ENCODE results near the gene SCN11A. TPM values are rescaled to one million over a fixed set of nuclear protein-coding genes. Genes with fewer than 3 reads are reported as not detected.

Gene SCN11A
- total and polyA plus RNA-seq, 4 donors = 0.81 to 44.3 (median 0.95) TPM

DNA sequence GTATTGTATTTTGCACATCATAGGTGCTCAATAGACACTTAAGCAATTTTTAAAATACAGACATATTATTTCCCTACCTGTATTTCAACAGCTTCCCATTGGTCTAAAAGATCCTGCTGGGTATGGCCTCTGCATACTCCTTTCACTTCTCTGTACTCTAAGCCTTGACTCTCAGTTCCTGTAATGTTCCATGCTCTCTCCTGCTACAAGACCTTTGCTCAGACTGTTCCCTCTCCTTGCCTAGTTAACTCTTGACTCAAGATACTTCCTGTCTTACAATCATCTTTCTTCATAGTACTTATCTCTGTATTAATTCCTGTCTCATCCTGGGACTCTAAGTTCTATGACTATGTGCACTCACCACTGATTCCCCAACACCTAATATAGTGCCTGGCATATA is 1.7 kb downstream of the SCN11A start:
- H3K27ac ChIP-seq (ENCODE audit: low read depth, low read length) = no peak overlapping the region
- H3K36me3 ChIP-seq (ENCODE audit: control insufficient read depth, insufficient read depth, low read length) = no peaks in the 10 kb centered on the region
- no peaks in the 10 kb centered on the region for H3K9me3 ChIP-seq (ENCODE audit: control insufficient read depth, insufficient read depth, low read length)
- no peak for DNase-seq (ENCODE audit: low read depth in 4 of 6, low spot score in 6 of 6)
- H3K27me3 ChIP-seq (ENCODE audit: control insufficient read depth, insufficient read depth, low read length) = no peaks in the 10 kb centered on the region
- H3K4me1 ChIP-seq (ENCODE audit: control insufficient read depth, insufficient read depth, low read length) = peaks cover 6% of the 10 kb centered on the region
- no peak overlapping the region for H3K4me3 ChIP-seq (ENCODE audit: low read depth, low read length)

DNA sequence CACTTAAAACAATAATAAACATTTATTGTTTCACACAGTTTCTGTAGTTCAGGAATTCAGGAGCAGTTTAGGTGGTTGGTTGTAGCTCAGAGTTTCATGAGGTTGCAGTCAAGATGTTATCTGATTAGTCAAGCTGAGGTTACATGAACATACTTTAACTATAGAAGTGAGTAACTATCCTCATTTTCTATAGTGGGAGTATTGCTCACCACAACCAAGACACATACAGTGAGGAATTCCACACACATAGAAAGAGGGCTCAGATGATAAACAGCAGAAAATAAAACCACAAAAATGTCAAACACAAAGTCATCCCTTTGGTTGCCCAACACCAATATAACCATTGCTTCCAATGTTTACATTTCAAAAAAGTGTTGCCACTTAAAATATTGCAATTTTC is 13.6 kb downstream of the SCN11A start:
- Histone ChIP-seq H3K4me1 (ENCODE audit: control insufficient read depth, insufficient read depth, low read length) (no peaks in the 10 kb centered on the region), H3K9me3 (ENCODE audit: control insufficient read depth, insufficient read depth, low read length) (peaks cover 2% of the 10 kb centered on the region), H3K36me3 (ENCODE audit: control insufficient read depth, insufficient read depth, low read length) (no peaks in the 10 kb centered on the region), H3K4me3 (ENCODE audit: low read depth, low read length) (no peak overlapping the region), H3K27ac (ENCODE audit: low read depth, low read length) (no peak overlapping the region), H3K27me3 (ENCODE audit: control insufficient read depth, insufficient read depth, low read length) (no peaks in the 10 kb centered on the region)
- no peak for DNase-seq (ENCODE audit: low read depth in 4 of 6, low spot score in 6 of 6)

DNA sequence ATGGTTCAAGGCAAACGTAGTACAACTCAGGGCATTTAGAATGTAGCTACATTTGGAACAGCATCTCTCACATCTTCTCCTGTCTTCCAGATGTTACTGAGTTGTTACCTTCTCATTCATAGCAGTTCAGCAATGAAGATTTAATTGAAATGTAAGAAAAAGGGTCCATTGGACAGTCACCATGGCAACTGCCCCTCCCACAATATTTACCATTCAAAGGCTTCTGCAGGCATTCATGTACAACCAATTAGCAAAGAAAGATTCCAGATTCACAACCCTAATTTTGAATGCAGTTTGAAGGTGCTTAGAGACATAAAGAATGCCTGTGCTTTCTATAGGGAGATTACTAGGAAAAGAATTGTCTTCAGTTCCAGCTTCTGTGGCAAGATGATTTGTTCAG is 22.2 kb downstream of the SCN11A start:
- no peaks in the 10 kb centered on the region for H3K9me3 ChIP-seq (ENCODE audit: control insufficient read depth, insufficient read depth, low read length)
- H3K4me3 ChIP-seq (ENCODE audit: low read depth, low read length) = no peak overlapping the region
- no CpG with 5 or more reads among the region's 1 CpG for WGBS (ENCODE audit: insufficient coverage)
- DNase-seq (ENCODE audit: low read depth in 4 of 6, low spot score in 6 of 6) = peak in 2 of 6 donors; percentile 35 to 65
- no peak overlapping the region for H3K27ac ChIP-seq (ENCODE audit: low read depth, low read length)
- no peaks in the 10 kb centered on the region for H3K36me3 ChIP-seq (ENCODE audit: control insufficient read depth, insufficient read depth, low read length)
- H3K27me3 ChIP-seq (ENCODE audit: control insufficient read depth, insufficient read depth, low read length) = no peaks in the 10 kb centered on the region
- H3K4me1 ChIP-seq (ENCODE audit: control insufficient read depth, insufficient read depth, low read length) = no peaks in the 10 kb centered on the region

DNA sequence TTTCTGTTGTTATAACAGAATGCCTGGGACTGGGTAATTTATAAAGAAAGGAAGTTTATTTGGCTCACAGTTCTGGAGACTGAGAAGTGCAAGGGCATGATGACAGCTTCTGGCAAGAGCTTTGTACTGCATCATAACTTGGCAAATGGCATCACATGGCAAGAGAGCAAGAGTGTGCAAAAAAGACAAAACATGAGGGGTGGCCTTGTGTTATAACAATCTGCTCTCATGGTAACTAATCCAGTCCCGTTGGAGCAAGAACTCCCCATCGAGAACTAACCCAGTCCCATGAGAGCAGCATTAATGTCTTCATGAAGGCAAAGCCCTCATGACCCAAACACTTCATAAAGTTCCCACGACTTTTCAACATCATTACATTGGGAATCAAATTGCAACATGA is 23.2 kb downstream of the SCN11A start:
- no CpG with 5 or more reads among the region's 3 CpGs for WGBS (ENCODE audit: insufficient coverage)
- Histone ChIP-seq H3K4me1 (ENCODE audit: control insufficient read depth, insufficient read depth, low read length) (no peaks in the 10 kb centered on the region), H3K4me3 (ENCODE audit: low read depth, low read length) (no peak overlapping the region), H3K36me3 (ENCODE audit: control insufficient read depth, insufficient read depth, low read length) (no peaks in the 10 kb centered on the region), H3K9me3 (ENCODE audit: control insufficient read depth, insufficient read depth, low read length) (no peaks in the 10 kb centered on the region), H3K27ac (ENCODE audit: low read depth, low read length) (no peak overlapping the region), H3K27me3 (ENCODE audit: control insufficient read depth, insufficient read depth, low read length) (no peaks in the 10 kb centered on the region)
- DNase-seq (ENCODE audit: low read depth in 4 of 6, low spot score in 6 of 6) = peak in 1 of 6 donors; percentile 88

DNA sequence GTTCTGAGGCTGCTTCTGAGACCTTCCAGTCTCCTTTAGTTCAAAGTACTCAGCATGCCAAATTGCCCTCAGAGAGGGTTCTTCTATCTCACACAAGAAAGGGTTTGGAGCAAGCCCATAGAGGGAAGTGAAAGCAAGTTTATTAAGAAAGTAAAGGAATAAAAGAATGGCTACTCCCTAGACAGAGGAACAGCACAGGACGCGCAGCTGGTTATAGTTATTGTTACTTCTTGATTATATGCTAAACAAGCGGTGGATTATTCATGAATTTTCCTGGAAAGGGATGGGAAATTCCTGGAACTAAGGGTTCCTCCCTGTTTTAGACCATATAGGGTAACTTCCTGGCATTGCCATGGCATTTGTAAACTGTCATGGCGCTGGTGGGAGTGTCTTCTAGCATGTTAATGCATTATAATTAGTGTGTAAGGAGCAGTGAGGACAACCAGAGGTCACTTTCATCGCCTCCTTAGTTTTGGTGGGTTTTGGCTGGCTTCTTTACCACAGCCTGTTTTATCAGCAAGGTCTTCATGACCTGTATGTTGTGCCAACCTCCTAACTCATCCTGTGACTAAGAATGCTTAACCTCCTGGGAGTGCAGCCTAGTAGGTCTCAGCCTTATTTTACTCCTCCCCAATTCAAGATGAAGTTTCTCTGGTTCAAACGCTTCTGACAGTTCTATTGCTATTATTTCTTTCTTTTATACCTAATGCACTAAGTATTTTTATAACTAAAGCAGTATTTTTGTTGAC is 26.3 kb downstream of the SCN11A start:
- WGBS (ENCODE audit: insufficient coverage) = 97% methylated on average over 3 of the region's 6 CpGs

DNA sequence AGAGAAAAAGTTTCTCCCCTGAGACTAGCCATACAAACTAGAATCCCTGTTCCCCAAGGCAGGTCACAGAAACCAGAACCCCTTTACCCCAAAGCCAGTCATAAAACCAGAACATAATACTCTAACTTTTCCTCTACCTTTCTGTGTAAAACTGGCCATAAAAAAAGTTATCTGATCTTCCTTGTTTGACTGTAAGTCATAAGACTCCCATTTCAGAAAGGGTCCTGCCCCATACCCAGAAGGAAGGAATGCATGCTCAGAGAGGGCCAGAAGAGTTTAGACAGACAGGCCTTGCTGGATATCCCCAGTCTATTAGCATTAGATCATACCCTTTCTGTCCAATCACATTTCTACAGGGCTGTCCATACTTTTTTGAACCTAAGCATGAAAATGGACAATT is 27.2 kb downstream of the SCN11A start:
- H3K36me3 ChIP-seq (ENCODE audit: control insufficient read depth, insufficient read depth, low read length) = no peaks in the 10 kb centered on the region
- H3K9me3 ChIP-seq (ENCODE audit: control insufficient read depth, insufficient read depth, low read length) = no peaks in the 10 kb centered on the region
- DNase-seq (ENCODE audit: low read depth in 4 of 6, low spot score in 6 of 6) = no peak
- no peaks in the 10 kb centered on the region for H3K4me1 ChIP-seq (ENCODE audit: control insufficient read depth, insufficient read depth, low read length)
- no peaks in the 10 kb centered on the region for H3K27me3 ChIP-seq (ENCODE audit: control insufficient read depth, insufficient read depth, low read length)
- no peak overlapping the region for H3K27ac ChIP-seq (ENCODE audit: low read depth, low read length)
- no peak overlapping the region for H3K4me3 ChIP-seq (ENCODE audit: low read depth, low read length)

More for the DNA sequence above, 26.3 kb downstream of the SCN11A start:
- no peaks in the 10 kb centered on the region for H3K27me3 ChIP-seq (ENCODE audit: control insufficient read depth, insufficient read depth, low read length)
- no peak overlapping the region for H3K4me3 ChIP-seq (ENCODE audit: low read depth, low read length)
- no peak overlapping the region for H3K27ac ChIP-seq (ENCODE audit: low read depth, low read length)
- no peak for DNase-seq (ENCODE audit: low read depth in 4 of 6, low spot score in 6 of 6)
- H3K9me3 ChIP-seq (ENCODE audit: control insufficient read depth, insufficient read depth, low read length) = no peaks in the 10 kb centered on the region
- H3K36me3 ChIP-seq (ENCODE audit: control insufficient read depth, insufficient read depth, low read length) = no peaks in the 10 kb centered on the region
- no peaks in the 10 kb centered on the region for H3K4me1 ChIP-seq (ENCODE audit: control insufficient read depth, insufficient read depth, low read length)

DNA sequence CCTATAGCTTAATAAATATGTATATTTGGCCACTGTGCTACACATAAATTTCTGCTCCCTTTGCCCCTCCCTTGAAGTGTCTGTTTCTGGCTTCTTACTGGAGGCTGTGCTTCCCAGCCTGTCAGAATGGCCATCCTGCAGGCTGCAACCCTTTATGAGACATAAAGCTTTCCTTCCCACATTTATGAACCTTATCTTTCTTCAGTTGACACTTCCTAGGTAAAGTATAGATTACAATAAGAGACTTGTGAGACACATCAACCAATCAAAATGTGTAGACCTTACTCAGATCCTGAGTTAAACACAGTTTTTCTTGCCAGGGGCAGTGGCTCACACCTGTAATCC is 29.5 kb downstream of the SCN11A start:
- H3K27ac ChIP-seq (ENCODE audit: low read depth, low read length) = no peak overlapping the region
- H3K4me3 ChIP-seq (ENCODE audit: low read depth, low read length) = no peak overlapping the region
- H3K9me3 ChIP-seq (ENCODE audit: control insufficient read depth, insufficient read depth, low read length) = no peaks in the 10 kb centered on the region
- no peaks in the 10 kb centered on the region for H3K4me1 ChIP-seq (ENCODE audit: control insufficient read depth, insufficient read depth, low read length)
- no peak for DNase-seq (ENCODE audit: low read depth in 4 of 6, low spot score in 6 of 6)
- no peaks in the 10 kb centered on the region for H3K27me3 ChIP-seq (ENCODE audit: control insufficient read depth, insufficient read depth, low read length)
- no peaks in the 10 kb centered on the region for H3K36me3 ChIP-seq (ENCODE audit: control insufficient read depth, insufficient read depth, low read length)

DNA sequence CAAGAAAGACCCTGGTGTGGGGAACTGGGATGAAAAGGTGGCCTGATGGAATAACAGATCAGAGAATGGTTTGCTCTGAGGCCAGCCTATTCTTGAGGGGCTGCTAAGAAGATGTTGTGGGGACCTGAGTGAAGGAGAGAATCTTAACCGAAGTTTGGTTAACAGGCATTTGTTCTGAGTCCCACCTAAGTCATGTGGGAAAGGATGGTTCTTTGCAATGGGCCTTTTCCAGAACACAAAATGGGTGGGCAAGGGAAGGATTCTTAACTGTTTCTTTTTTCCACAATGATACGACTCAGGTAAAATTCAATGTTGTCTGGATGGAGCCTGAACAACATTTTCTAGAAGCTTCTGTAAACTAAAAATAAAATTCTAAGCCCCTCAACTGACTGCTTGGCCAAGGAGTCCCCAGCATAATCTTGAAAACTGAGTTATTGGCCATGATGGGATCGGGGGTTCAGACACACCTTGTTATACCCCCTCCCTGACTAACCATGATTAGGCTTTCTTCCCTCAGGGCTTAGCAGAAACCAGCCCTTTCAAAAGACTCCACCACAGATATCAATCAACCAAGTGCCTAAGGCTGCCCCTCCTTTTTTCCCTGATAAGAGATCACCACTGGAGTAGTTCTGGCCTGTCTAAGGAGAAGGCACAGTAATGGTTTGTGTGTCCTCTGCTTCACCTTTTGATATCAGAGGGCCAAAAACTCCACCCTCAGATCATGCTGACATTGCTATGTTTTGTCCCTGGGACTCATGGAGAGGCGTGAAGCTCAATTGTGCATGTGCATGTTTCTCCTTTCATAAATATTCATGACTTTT is 30.1 kb downstream of the SCN11A start:
- Histone ChIP-seq H3K9me3 (ENCODE audit: control insufficient read depth, insufficient read depth, low read length) (no peaks in the 10 kb centered on the region), H3K27me3 (ENCODE audit: control insufficient read depth, insufficient read depth, low read length) (no peaks in the 10 kb centered on the region), H3K4me3 (ENCODE audit: low read depth, low read length) (no peak overlapping the region), H3K27ac (ENCODE audit: low read depth, low read length) (no peak overlapping the region), H3K4me1 (ENCODE audit: control insufficient read depth, insufficient read depth, low read length) (no peaks in the 10 kb centered on the region), H3K36me3 (ENCODE audit: control insufficient read depth, insufficient read depth, low read length) (no peaks in the 10 kb centered on the region)
- WGBS (ENCODE audit: insufficient coverage) = 100% methylated on average over 2 of the region's 4 CpGs
- no peak for DNase-seq (ENCODE audit: low read depth in 4 of 6, low spot score in 6 of 6)

DNA sequence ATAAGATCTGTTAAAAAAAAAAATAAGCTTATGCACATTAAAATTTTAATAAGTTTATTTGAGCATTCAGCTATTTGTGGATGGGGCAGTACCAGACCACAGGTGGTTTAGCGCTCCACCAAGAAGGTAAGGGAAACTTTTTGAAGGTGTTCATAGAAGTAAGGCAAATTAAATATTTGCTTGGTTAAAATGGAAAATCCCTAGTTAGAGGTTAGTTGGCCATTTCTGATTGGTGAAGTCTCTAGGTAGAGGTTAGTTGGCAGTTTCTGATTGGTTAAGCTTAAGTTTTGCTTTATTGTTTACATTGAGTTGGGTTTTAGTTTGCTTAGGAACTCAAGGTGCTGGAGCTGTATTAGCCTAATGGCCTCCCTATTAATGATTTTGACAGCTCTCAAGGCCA is 30.7 kb downstream of the SCN11A start:
- Histone ChIP-seq H3K4me3 (ENCODE audit: low read depth, low read length) (no peak overlapping the region), H3K36me3 (ENCODE audit: control insufficient read depth, insufficient read depth, low read length) (no peaks in the 10 kb centered on the region), H3K27me3 (ENCODE audit: control insufficient read depth, insufficient read depth, low read length) (no peaks in the 10 kb centered on the region), H3K4me1 (ENCODE audit: control insufficient read depth, insufficient read depth, low read length) (no peaks in the 10 kb centered on the region), H3K9me3 (ENCODE audit: control insufficient read depth, insufficient read depth, low read length) (no peaks in the 10 kb centered on the region), H3K27ac (ENCODE audit: low read depth, low read length) (no peak overlapping the region)
- DNase-seq (ENCODE audit: low read depth in 4 of 6, low spot score in 6 of 6) = no peak
- 100% methylated on average over 1 of the region's 1 CpG for WGBS (ENCODE audit: insufficient coverage)

DNA sequence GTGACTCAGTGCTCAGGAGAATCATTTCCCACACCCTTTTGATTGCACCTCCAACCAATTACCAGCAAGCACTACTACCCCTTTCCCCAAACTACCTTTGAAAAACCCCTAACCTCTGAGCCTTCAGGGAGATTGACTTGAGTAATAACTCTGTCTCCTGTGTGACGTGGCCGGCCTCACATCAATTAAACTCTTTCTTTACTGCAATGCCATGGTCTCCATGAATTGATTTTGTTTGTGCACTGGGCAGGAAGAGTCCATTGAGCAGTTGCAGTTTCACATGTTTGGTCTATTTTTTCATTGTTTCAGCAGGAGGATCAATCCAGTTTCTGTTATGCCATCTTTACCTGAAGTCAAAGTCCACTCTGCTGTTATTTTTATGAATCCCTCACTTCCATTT is 32.4 kb downstream of the SCN11A start:
- no peaks in the 10 kb centered on the region for H3K9me3 ChIP-seq (ENCODE audit: control insufficient read depth, insufficient read depth, low read length)
- no peaks in the 10 kb centered on the region for H3K4me1 ChIP-seq (ENCODE audit: control insufficient read depth, insufficient read depth, low read length)
- no peak overlapping the region for H3K27ac ChIP-seq (ENCODE audit: low read depth, low read length)
- no CpG with 5 or more reads among the region's 2 CpGs for WGBS (ENCODE audit: insufficient coverage)
- no peaks in the 10 kb centered on the region for H3K36me3 ChIP-seq (ENCODE audit: control insufficient read depth, insufficient read depth, low read length)
- DNase-seq (ENCODE audit: low read depth in 4 of 6, low spot score in 6 of 6) = no peak
- H3K4me3 ChIP-seq (ENCODE audit: low read depth, low read length) = no peak overlapping the region
- no peaks in the 10 kb centered on the region for H3K27me3 ChIP-seq (ENCODE audit: control insufficient read depth, insufficient read depth, low read length)
